Cardiac fibroblast (primary cell): ENCODE measurements around the gene ITGA1.

Source experiments
- DNase-seq, 2 donors: peaks; one replicate each; pipeline versions ENCODE4 v3.0.0 to v3.0.0-alpha.2; 2010; ENCODE audit warnings: low read depth in 2 of 2
- H3K4me3 ChIP-seq, 2 donors: replicated peaks in 1 of 2; 1 replicate in 1 of 2; 2 replicates in 1 of 2; pipeline ENCODE4 v1.5.1; 2011; ENCODE audit warnings: low read depth in 2 of 2, low read length in 2 of 2, mild to moderate bottlenecking in 2 of 2, moderate library complexity in 1 of 2
- TF ChIP-seq, protein P1 (sequence below): IDR thresholded peaks from one replicate; pipeline ENCODE4 v1.5.1; 2011; ENCODE audit warnings: low read depth, mild to moderate bottlenecking, low read length, inconsistent platforms

ITGA1 gene

GRCh38 chr5:52895075-52895474 lies 107.4 kb downstream of the ITGA1 start:
- no peak overlapping the region for H3K4me3 ChIP-seq
- no peak for DNase-seq
- TF ChIP-seq, protein P1, sequence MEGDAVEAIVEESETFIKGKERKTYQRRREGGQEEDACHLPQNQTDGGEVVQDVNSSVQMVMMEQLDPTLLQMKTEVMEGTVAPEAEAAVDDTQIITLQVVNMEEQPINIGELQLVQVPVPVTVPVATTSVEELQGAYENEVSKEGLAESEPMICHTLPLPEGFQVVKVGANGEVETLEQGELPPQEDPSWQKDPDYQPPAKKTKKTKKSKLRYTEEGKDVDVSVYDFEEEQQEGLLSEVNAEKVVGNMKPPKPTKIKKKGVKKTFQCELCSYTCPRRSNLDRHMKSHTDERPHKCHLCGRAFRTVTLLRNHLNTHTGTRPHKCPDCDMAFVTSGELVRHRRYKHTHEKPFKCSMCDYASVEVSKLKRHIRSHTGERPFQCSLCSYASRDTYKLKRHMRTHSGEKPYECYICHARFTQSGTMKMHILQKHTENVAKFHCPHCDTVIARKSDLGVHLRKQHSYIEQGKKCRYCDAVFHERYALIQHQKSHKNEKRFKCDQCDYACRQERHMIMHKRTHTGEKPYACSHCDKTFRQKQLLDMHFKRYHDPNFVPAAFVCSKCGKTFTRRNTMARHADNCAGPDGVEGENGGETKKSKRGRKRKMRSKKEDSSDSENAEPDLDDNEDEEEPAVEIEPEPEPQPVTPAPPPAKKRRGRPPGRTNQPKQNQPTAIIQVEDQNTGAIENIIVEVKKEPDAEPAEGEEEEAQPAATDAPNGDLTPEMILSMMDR, result no peak

- DNase-seq, result peak in 1 of 2 donors; percentile 42
- TF ChIP-seq, protein P1, result no peak
- no peak overlapping the region for H3K4me3 ChIP-seq
Observed at GRCh38 chr5:52895572-52896413, 108.1 kb downstream of the ITGA1 start.

- no peak overlapping the region for H3K4me3 ChIP-seq
- DNase-seq, result peak; percentile 53 to 73
- TF ChIP-seq, protein P1, result no peak
Observed at GRCh38 chr5:52896534-52897237, 109.0 kb downstream of the ITGA1 start.

GRCh38 chr5:52897238-52897614 lies 109.5 kb downstream of the ITGA1 start:
- TF ChIP-seq, protein P1, result no peak

DNA sequence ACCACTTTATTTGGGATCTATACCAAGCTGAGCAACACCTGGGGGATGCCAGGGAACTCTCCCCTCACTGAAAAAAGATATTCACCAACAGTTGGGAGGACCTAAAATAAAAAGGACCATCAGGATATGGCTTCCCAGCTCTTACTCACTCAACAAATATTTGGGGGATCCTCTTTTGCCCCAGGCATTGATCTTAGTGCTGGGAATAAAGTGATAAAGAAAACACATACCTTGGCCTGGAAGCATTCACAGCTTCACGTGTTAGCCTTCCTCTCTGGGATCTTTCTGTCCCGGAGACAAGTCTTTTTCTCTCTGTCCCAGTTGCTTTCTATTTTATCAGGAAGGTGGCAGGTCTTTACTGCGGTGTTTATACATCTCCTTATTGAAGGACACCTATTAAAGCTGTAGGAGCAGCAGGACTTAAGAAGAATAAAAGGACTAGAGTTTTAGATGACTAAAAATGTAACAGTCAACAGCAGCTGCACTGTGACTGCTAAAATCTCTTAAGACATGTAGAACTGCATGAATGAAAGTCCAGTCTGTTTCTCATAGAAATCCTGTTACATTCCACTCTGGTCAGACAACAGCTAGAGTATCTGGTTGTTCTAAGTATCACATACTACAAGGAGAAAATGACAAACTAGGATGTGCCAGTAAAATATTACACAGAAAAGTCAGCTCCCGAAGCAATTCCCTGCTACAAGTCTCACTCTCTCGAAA lies 111.4 kb downstream of the ITGA1 start:
- no peak overlapping the region for H3K4me3 ChIP-seq
- TF ChIP-seq, protein P1, result no peak
- no peak for DNase-seq

More at GRCh38 chr5:52897238-52897614, 109.5 kb downstream of the ITGA1 start:
- H3K4me3 ChIP-seq, result no peak overlapping the region
- no peak for DNase-seq

GRCh38 chr5:52903142-52903541 lies 115.4 kb downstream of the ITGA1 start:
- H3K4me3 ChIP-seq, result no peak overlapping the region
- no peak for DNase-seq
- TF ChIP-seq, protein P1, result no peak
